Keratinocyte (primary cell): ENCODE data around the gene MDFI.

Experiments
- CTCF ChIP-seq, 3 experiments: IDR thresholded peaks in 1 of 3; conservative IDR thresholded peaks in 1 of 3; optimal IDR thresholded peaks in 1 of 3; 2 replicates in 2 of 3; 3 replicates in 1 of 3; pipeline versions ENCODE3 to v1.5.1; 2011; ENCODE audit warnings: low read length in 3 of 3, mild to moderate bottlenecking in 3 of 3, moderate library complexity in 2 of 3, control low read depth in 1 of 3, inconsistent platforms in 1 of 3; ENCODE audit not compliant: insufficient read depth in 2 of 3; ENCODE audit errors: extremely low read depth in 1 of 3
- EZH2 ChIP-seq: IDR thresholded peaks from one replicate; pipeline ENCODE4 v1.6.1; 2012; ENCODE audit warnings: inconsistent platforms, mild to moderate bottlenecking, low read length, moderate library complexity

GRCh38 chr6:41602864-41603608, 35.2 kb upstream of the MDFI start:
- peak; percentile 89 to 95 (median 89) for TF ChIP-seq CTCF (optimal IDR thresholded peaks at IDR 0.05 in 1 of 3, IDR thresholded peaks at IDR 0.05 in 1 of 3, conservative IDR thresholded peaks at IDR 0.05 in 1 of 3; ENCODE audit: extremely low read depth in 1 of 3, insufficient read depth in 2 of 3, low read length in 3 of 3)
- TF ChIP-seq EZH2: no peak
